ENCODE results near the gene GSTM3.

GSTM3 gene

DNA sequence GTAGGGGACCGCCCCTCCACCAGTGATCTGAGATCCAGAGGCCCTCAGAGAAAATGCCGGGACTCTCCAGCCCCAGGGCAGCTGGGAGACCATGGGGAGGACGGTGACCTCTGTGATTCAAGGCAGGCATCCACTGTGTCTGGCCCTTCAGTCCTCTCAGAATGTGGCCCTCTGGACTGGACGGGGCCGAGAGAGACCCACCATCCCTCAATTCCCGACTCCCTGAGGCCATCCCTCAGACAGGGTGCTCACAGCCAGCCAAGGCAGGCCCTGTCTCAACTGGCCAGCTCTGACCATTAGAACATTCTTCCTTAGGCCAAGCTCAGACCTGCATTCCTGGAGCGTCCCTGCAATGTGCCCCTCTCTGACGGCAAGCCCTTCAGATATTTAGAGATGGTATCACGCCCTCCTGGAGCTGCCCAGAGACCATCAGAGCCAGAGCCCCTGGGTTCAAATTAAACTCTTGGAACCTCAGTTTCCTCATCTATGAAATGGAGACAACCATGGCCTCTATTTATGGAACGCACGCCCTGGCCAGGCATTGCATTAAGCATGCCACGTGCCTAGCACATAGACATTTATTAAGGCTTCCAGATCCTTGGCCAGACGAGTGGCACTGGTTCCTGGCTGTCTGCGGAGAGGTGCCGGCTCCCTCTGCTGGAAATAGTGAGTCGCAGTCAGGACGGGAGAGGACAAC is 32.5 kb upstream of the GSTM3 start:
- no peaks in the 10 kb centered on the region for H3K9me3 Mint-ChIP-seq
- no peak overlapping the region for H3K27ac Mint-ChIP-seq
- peaks cover 38% of the 10 kb centered on the region for H3K4me1 Mint-ChIP-seq
- TF ChIP-seq, protein P1, sequence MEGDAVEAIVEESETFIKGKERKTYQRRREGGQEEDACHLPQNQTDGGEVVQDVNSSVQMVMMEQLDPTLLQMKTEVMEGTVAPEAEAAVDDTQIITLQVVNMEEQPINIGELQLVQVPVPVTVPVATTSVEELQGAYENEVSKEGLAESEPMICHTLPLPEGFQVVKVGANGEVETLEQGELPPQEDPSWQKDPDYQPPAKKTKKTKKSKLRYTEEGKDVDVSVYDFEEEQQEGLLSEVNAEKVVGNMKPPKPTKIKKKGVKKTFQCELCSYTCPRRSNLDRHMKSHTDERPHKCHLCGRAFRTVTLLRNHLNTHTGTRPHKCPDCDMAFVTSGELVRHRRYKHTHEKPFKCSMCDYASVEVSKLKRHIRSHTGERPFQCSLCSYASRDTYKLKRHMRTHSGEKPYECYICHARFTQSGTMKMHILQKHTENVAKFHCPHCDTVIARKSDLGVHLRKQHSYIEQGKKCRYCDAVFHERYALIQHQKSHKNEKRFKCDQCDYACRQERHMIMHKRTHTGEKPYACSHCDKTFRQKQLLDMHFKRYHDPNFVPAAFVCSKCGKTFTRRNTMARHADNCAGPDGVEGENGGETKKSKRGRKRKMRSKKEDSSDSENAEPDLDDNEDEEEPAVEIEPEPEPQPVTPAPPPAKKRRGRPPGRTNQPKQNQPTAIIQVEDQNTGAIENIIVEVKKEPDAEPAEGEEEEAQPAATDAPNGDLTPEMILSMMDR (IDR thresholded peaks at IDR 0.05) = peak; percentile 78
- DNase-seq = peak; percentile 69
- H3K27me3 Mint-ChIP-seq (ENCODE audit: low read depth, poor library complexity) = peaks cover 22% of the 10 kb centered on the region
- H3K36me3 Mint-ChIP-seq (ENCODE audit: low read depth) = no peaks in the 10 kb centered on the region
- no peak overlapping the region for H3K4me3 Mint-ChIP-seq

DNA sequence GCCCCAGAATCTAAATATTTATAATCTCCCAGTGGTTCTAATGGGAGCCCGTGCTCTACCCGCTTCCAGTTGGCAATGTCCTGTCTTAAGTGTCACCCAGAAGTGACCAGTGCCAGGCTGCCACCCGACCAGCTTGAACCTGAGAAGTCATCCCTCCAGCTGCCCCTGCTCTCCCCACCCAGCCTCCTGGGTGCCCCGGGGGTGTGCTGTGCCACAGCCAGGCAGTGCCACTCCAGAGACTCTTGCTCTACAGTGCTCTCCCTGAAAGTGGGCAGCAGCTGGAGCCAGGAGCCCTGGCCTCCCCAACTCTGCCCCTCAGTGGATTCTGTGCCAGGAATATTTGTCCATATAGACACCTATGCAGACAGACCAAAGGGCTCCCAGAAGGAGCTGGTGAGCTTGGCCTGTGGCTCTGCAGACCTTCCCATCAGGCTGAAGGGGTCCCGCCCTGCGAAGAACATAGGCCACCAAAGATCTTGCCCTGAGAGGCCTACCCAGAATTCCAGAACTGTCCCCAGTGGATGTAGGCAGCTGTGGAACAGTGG is 31.9 kb upstream of the GSTM3 start:
- DNase-seq = no peak
- Mint-ChIP-seq H3K27me3 (ENCODE audit: low read depth, poor library complexity) (peaks cover 22% of the 10 kb centered on the region), H3K9me3 (no peaks in the 10 kb centered on the region), H3K4me3 (no peak overlapping the region), H3K36me3 (ENCODE audit: low read depth) (no peaks in the 10 kb centered on the region), H3K4me1 (peaks cover 32% of the 10 kb centered on the region), H3K27ac (no peak overlapping the region)
- TF ChIP-seq, protein P1 (IDR thresholded peaks at IDR 0.05) = no peak

DNA sequence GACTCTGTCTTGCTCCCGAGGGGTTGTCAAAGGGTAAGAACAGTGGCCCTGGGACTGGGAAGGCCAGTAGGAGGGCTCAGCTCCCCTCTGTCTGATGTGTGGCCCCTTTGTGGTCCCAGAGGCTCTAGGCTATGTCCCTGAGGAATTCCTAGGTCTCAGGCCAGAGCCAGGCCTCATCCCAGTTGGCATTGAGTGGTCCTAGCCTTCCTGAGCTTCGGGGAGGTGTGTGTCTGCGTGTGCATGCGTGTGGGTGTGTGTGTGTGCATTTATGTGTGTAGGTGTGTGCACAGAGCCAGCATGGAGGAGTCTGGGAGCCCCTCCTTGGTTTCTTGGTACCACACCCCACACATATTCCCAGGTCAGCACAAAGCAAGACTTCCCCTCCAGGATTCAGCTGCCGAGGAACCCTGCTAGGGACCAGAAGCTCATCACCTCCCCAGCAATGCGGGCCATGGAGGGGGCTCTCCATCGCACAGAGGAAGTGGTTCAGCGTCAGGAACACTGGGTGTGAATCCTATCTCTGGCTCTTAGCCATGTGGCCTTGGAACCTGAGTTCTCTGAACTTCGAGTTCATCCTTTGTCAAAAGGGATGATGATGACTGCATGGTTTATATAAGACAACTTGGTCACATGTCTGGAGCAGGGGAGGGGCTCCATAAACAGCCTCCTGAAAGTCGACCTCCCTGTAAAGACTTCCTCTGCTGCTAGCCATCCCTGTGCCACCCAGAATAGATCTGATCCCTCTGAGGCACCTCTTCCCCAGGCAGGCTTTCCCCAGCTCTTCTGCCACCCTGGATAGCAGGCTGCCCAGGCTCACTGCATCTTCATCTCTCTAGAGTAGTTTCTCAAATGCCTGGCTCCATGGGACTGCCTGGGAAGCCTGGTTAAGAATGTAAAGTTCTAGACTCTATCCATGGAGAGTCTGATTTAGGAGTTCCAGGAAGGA is 31.1 kb upstream of the GSTM3 start:
- H3K27me3 Mint-ChIP-seq (ENCODE audit: low read depth, poor library complexity) = peaks cover 19% of the 10 kb centered on the region
- no peaks in the 10 kb centered on the region for H3K9me3 Mint-ChIP-seq
- no peaks in the 10 kb centered on the region for H3K36me3 Mint-ChIP-seq (ENCODE audit: low read depth)
- DNase-seq = no peak
- TF ChIP-seq, protein P1 (IDR thresholded peaks at IDR 0.05) = no peak
- peaks cover 24% of the 10 kb centered on the region for H3K4me1 Mint-ChIP-seq
- H3K4me3 Mint-ChIP-seq = no peak overlapping the region
- no peak overlapping the region for H3K27ac Mint-ChIP-seq

DNA sequence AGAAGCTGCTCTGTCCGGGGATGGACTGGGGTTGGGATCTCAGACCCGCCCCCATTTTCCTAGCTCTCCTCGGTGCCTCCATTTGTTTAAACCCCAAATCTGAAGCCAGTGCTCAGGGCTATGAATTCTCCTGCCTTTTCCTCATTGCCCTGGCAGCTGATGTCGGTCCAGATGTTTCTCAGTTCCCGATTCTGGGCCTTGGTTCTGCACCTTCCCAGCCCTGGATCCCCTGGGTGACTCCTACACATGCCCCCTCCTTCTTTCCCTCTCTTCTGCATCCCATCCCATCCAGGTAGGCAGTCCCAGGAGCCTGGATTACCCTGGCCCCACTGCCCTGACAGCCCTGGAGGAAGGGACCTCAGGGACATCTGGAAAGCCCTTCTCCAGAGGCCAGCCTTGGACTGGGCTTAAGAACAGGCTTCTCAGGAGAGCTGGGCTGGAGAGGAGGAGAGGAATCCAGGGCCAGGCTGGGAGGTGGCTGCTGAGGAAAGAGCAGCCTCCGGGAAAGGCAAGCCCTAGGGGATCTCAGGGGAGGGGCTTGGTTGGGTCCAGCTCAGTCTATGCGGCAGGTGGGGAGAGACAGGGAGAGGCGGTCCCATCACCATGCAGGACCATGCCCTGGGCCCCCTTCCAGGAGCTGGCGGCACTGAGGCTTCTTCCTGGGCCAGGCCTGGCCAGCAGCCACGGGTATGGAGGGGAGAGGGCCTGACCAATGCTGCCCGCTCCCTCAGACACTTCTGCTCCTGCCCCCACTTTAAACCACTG is 29.7 kb upstream of the GSTM3 start:
- TF ChIP-seq, protein P1 (IDR thresholded peaks at IDR 0.05) = no peak
- no peak overlapping the region for H3K27ac Mint-ChIP-seq
- DNase-seq = no peak
- H3K27me3 Mint-ChIP-seq (ENCODE audit: low read depth, poor library complexity) = peaks cover 6% of the 10 kb centered on the region
- no peaks in the 10 kb centered on the region for H3K36me3 Mint-ChIP-seq (ENCODE audit: low read depth)
- H3K4me3 Mint-ChIP-seq = no peak overlapping the region
- no peaks in the 10 kb centered on the region for H3K9me3 Mint-ChIP-seq
- peaks cover 23% of the 10 kb centered on the region for H3K4me1 Mint-ChIP-seq

DNA sequence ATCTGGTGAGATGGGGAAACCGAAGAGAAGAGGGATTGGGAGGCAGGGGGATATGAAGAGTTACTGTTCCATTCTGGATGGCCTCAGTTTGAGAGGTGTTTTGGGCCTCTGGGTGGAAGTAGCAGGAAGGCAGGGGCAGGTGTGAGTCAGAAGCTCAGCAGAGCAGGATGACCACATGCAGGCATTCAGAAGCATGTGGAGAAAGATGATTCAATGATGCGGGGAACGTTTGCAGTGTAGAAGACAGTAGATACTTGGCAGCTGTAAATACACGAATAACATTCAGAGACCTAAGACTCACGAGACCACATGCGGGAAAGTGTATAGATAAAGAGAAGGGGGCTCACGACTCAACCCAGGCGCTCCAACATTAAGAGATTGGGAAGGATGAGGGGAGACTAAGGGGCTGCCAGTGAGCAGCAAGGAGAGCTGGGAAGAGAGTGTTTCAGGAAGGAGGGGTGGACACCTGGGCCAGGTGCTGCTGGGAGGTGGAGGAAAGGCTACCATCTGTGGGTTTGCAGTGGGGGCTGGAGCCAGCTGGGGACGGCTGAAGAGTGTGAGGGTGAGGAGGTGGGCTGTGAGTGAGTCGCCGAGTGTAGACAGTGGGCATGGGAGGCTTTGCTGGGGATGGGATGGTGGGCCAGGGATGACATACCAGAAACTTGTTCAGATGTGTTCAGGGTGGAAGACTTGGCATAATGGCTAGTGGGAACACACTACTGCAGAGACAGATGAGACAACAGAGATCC is 28.7 kb upstream of the GSTM3 start:
- Mint-ChIP-seq H3K4me3 (no peak overlapping the region), H3K36me3 (ENCODE audit: low read depth) (no peaks in the 10 kb centered on the region), H3K9me3 (no peaks in the 10 kb centered on the region), H3K4me1 (peaks cover 23% of the 10 kb centered on the region), H3K27ac (peak overlapping the region; percentile 40), H3K27me3 (ENCODE audit: low read depth, poor library complexity) (no peaks in the 10 kb centered on the region)
- TF ChIP-seq, protein P1 (IDR thresholded peaks at IDR 0.05) = no peak
- no peak for DNase-seq

Data from nephron progenitor cell (in vitro differentiated cells).